KMS-11 (cell line): ENCODE data around the gene SYT11.

ENCODE experiments used
- H2AFZ ChIP-seq: fragments of 200-600 bp; sonication (generic); 2 replicates; pipeline ENCODE4 v1.6.1; 2016; ENCODE audit warnings: antibody characterized with exemption, mixed run types, low read depth
- H3K27ac ChIP-seq: fragments of 200-600 bp; sonication (generic); 2 replicates; pipeline ENCODE4 v1.6.1; 2016; ENCODE audit warnings: mild to moderate bottlenecking, mixed run types
- H3K27me3 ChIP-seq: fragments of 200-600 bp; sonication (generic); 2 replicates; pipeline ENCODE4 v1.6.1; 2017; ENCODE audit warnings: mild to moderate bottlenecking, low read depth, mixed run types, moderate library complexity; ENCODE audit not compliant: insufficient read depth
- H3K36me3 ChIP-seq: fragments of 200-600 bp; sonication (generic); 2 replicates; pipeline ENCODE4 v1.6.1; 2017; ENCODE audit warnings: mild to moderate bottlenecking, mixed run types; ENCODE audit not compliant: insufficient read depth
- H3K4me1 ChIP-seq: fragments of 200-600 bp; sonication (generic); 2 replicates; pipeline ENCODE4 v1.6.1; 2016; ENCODE audit warnings: mild to moderate bottlenecking, low read depth, mixed run types; ENCODE audit not compliant: poor library complexity, severe bottlenecking
- H3K4me2 ChIP-seq: fragments of 200-600 bp; sonication (generic); 2 replicates; pipeline ENCODE4 v1.7.0; 2016; ENCODE audit warnings: mild to moderate bottlenecking, mixed run types
- H3K4me3 ChIP-seq: fragments of 200-600 bp; sonication (generic); IDR thresholded peaks from 2 replicates; pipeline ENCODE4 v1.6.1; 2017; ENCODE audit warnings: low read depth, low read length, mixed read lengths; ENCODE audit not compliant: insufficient read depth
- H3K79me2 ChIP-seq: fragments of 200-600 bp; sonication (generic); 2 replicates; pipeline ENCODE4 v1.6.1; 2016; ENCODE audit warnings: low read depth, mixed run types; ENCODE audit not compliant: insufficient read depth
- H3K9ac ChIP-seq: fragments of 200-600 bp; sonication (generic); 2 replicates; pipeline ENCODE4 v1.6.1; 2016; ENCODE audit warnings: mild to moderate bottlenecking, mixed run types
- H4K20me1 ChIP-seq: fragments of 200-600 bp; sonication (generic); 2 replicates; pipeline ENCODE4 v1.6.1; 2016; ENCODE audit warnings: mild to moderate bottlenecking, mixed run types; ENCODE audit not compliant: insufficient read depth
- CTCF ChIP-seq: fragments of 200-600 bp; sonication (generic); conservative IDR thresholded peaks from 2 replicates; pipeline ENCODE4 v1.6.1; 2017; ENCODE audit warnings: low read depth, mild to moderate bottlenecking, antibody characterized with exemption, low read length, moderate library complexity, mixed read lengths

The SYT11 gene

GRCh38 chr1:155859881-155860871, 809 bp downstream of the SYT11 start:
- H3K4me2 ChIP-seq = peak overlapping the region; percentile 57
- H3K27ac ChIP-seq = peak overlapping the region; percentile 67
- peak overlapping the region; percentile 93 for H3K4me3 ChIP-seq
- H4K20me1 ChIP-seq = no peaks in the 10 kb centered on the region
- H3K27me3 ChIP-seq = no peaks in the 10 kb centered on the region
- peaks cover 43% of the 10 kb centered on the region for H3K4me1 ChIP-seq
- no peaks in the 10 kb centered on the region; the same call in 1 of the 2 replicates for H3K36me3 ChIP-seq
- H2AFZ ChIP-seq = peak overlapping the region; percentile 57
- peak overlapping the region; percentile 64 for H3K9ac ChIP-seq
- TF ChIP-seq CTCF = no peak
- peaks cover 18% of the 10 kb centered on the region for H3K79me2 ChIP-seq

GRCh38 chr1:155860970-155861510, 1.7 kb downstream of the SYT11 start:
- TF ChIP-seq CTCF = no peak
- Histone ChIP-seq H3K4me2 (peak overlapping the region; percentile 57), H3K79me2 (peaks cover 10% of the 10 kb centered on the region), H3K36me3 (no peaks in the 10 kb centered on the region), H4K20me1 (no peaks in the 10 kb centered on the region), H3K4me3 (peak overlapping the region; percentile 93), H3K4me1 (peaks cover 35% of the 10 kb centered on the region), H3K27ac (peak overlapping the region; percentile 67), H3K27me3 (no peaks in the 10 kb centered on the region), H3K9ac (peak overlapping the region; percentile 64), H2AFZ (peak overlapping the region; percentile 57)

- Histone ChIP-seq H3K79me2 (peaks cover 1% of the 10 kb centered on the region), H3K27me3 (no peaks in the 10 kb centered on the region), H2AFZ (no peak overlapping the region), H3K9ac (no peak overlapping the region), H3K27ac (no peak overlapping the region), H3K4me3 (no peak overlapping the region), H4K20me1 (no peaks in the 10 kb centered on the region), H3K4me1 (peaks cover 30% of the 10 kb centered on the region), H3K4me2 (no peak overlapping the region), H3K36me3 (no peaks in the 10 kb centered on the region)
- no peak for TF ChIP-seq CTCF
These were observed 2.5 kb downstream of the SYT11 start for GRCh38 chr1:155861896-155862295.

- Histone ChIP-seq H3K9ac (no peak overlapping the region), H4K20me1 (no peaks in the 10 kb centered on the region), H3K27me3 (no peaks in the 10 kb centered on the region), H3K27ac (no peak overlapping the region), H2AFZ (no peak overlapping the region), H3K4me3 (no peak overlapping the region), H3K36me3 (no peaks in the 10 kb centered on the region), H3K4me1 (peaks cover 18% of the 10 kb centered on the region), H3K79me2 (no peaks in the 10 kb centered on the region), H3K4me2 (no peak overlapping the region)
- no peak for TF ChIP-seq CTCF
These were observed 5.0 kb downstream of the SYT11 start for GRCh38 chr1:155864393-155864792.
